ENCODE measurements around the gene STX17.
A peak's percentile ranks its signal among the peaks of the same experiment; 100 is the strongest.

- TF ChIP-seq, protein P1, sequence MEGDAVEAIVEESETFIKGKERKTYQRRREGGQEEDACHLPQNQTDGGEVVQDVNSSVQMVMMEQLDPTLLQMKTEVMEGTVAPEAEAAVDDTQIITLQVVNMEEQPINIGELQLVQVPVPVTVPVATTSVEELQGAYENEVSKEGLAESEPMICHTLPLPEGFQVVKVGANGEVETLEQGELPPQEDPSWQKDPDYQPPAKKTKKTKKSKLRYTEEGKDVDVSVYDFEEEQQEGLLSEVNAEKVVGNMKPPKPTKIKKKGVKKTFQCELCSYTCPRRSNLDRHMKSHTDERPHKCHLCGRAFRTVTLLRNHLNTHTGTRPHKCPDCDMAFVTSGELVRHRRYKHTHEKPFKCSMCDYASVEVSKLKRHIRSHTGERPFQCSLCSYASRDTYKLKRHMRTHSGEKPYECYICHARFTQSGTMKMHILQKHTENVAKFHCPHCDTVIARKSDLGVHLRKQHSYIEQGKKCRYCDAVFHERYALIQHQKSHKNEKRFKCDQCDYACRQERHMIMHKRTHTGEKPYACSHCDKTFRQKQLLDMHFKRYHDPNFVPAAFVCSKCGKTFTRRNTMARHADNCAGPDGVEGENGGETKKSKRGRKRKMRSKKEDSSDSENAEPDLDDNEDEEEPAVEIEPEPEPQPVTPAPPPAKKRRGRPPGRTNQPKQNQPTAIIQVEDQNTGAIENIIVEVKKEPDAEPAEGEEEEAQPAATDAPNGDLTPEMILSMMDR (IDR thresholded peaks at IDR 0.05) = peak; percentile 37 to 71 (median 62)
- TF ChIP-seq POLR2A (IDR thresholded peaks at IDR 0.05) = no peak
Observed at GRCh38 chr9:100011062-100011681, 104.7 kb downstream of the STX17 start.
